GM12872 (cell line): ENCODE measurements around the gene LGALS3BP.

ENCODE experiments used
- CTCF ChIP-seq: IDR thresholded peaks from 3 replicates; pipeline ENCODE4 v1.5.1; 2011; ENCODE audit warnings: low read depth, mild to moderate bottlenecking, low read length, moderate library complexity; ENCODE audit not compliant: insufficient read depth

Gene LGALS3BP

GRCh38 chr17:78979780-78980623 is at the start of gene LGALS3BP:
LGALS3BP (minus strand) TSS chr17:78979923; CDS start chr17:78977191, 2,732 bp downstream.
- TF ChIP-seq CTCF = no peak

- TF ChIP-seq CTCF = no peak
Measured at GRCh38 chr17:79028496-79029326, 49.0 kb upstream of the LGALS3BP start.

- no peak for TF ChIP-seq CTCF
Measured at GRCh38 chr17:79027925-79028491, 48.3 kb upstream of the LGALS3BP start.

- no peak for TF ChIP-seq CTCF
Measured at GRCh38 chr17:79027274-79027924, 47.7 kb upstream of the LGALS3BP start.

GRCh38 chr17:79026376-79027273 is 46.9 kb upstream of the LGALS3BP start:
- TF ChIP-seq CTCF = no peak

GRCh38 chr17:79024901-79025737 is 45.4 kb upstream of the LGALS3BP start:
- no peak for TF ChIP-seq CTCF
